GM18499 (cell line): ENCODE results near the gene HOXC5.

ENCODE experiments used
- ATAC-seq: cut with Tn5 transposase; IDR thresholded peaks from one replicate; pipeline ENCODE4 v1.9.1; 2021; ENCODE audit warnings: moderate number of reproducible peaks; ENCODE audit not compliant: insufficient read depth, unreplicated experiment

HOXC5 gene

DNA sequence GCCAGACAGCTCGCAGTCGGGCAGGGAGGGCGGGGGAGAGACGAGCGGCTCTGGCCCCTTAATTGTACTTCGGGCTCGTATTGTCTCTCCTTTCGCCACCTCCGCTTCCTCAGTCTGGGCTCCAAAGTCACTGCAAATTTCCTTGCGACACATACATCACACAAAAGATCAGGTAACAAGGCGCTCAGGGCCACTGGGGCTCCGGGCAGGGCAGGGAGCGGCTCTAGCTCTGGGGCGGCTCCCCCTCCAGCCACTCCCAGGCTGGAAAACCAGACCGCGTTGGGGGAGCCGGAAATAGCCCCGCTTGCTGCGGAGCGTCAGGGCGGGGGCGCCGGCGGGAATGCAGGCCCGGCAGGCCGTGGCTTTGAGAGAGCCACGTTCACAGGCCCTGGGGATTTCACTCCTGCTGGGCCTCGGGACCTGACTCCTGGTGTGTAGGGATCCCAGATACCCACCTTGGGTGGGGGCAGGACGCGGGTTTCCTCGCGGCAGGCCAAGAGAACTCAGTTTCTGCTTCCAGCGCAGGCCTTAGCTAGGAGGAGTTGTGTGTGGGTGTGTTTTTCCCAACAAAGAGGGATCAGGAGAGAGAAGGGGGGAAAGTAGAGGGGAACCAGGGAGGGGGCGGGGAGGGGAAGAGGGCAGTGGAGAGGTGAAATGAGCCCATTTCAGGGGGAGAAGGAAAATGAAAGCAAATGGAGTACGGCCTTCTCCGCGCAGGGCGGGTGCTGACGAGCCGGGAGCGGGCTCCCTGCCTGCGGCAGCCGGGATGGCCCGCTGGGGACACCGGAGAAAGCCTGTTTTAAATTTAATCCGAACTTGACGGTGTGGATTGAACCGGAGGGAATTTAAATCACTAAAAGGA is 37.2 kb upstream of the HOXC5 start:
- no peak for ATAC-seq

DNA sequence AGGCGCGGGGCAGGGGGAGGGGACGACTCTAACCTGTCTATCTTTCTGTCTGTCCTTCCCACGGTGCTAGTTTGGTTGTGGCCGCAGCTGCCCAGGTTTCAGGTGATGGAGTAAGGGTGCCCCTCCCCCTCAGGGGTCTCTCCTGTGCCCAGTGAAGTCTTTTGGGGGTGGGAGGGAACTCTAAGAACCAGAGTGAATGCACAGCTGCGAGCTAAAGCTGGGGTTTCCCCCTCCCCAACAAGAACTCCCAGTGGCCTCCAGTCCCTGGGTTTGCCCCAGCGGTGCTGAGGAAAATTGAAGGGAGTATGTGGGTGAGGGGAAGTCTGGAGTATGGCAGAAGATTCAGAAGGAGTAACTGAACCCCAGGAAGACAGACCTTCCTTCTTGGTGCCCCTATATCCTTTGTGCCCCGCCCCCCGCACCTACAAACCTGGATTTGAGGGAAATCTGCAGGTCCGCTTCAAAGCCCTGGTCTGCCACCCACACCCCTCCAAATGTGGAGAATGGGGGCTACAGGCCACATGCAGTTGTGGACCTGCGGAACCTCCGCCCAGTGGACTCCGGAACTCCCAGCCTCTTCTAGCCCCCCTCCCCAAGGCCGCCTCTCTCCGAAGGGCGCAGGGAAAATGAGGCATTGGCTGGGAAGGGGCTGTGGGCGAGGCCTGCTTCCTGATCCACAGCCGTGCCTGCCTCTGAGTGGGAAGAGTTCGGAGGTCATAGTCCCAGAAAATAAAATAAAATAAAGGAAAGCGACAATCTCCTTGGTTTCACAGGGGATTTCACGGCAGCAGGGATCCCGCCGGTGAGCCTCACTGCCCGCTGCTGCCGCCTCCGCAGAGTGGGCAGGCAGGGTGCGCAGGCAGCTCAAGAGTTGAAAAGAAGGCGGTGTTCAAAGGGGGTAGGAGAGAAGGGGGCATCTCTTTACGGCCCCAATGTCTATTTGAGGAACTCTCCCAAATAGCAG is 36.3 kb upstream of the HOXC5 start:
- no peak for ATAC-seq

DNA sequence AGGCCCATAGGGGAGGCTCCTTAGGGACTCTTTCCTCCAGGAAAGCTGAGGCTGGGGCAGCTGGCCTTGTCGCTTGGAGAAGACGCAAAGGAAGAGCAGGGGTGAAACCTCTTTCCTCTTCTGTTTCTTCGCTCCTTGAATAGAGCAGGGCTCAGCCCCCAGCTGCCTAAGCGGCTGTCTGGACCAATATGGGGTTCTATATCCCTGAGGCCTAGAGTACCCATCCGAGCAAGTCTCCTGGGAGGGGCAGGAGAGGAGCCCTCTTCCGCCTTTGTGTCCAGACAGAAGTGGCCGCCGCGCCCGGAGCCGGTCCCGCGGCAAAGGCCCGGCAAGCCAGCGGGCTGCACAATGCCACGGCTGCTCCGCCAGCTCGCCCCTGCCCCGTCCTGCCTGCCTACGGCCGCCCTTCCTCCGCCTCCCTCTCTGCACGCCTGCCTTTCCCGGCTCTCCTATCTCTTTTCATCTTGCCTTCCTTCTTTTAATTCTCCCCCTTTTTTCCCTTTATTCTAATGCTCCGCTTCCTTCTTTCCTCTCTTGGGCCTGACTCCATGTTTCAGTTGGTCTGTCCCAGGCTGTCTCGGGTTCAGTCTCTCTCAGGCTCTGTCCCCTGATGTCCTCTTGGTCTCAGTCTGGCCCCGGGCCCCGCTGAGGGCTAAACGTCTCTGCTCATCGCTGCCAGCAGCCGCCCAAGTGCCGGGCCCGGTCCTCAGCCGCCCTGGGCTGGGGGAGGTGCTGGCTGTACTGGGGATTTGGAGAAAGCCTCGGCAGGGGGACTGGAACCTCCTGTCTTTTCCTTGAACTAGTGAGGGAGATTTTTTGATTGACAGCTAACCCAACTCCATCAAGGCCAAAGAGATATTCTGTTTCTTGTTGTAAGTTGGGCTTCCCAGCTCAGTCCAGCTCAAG is 35.4 kb upstream of the HOXC5 start:
- no peak for ATAC-seq

DNA sequence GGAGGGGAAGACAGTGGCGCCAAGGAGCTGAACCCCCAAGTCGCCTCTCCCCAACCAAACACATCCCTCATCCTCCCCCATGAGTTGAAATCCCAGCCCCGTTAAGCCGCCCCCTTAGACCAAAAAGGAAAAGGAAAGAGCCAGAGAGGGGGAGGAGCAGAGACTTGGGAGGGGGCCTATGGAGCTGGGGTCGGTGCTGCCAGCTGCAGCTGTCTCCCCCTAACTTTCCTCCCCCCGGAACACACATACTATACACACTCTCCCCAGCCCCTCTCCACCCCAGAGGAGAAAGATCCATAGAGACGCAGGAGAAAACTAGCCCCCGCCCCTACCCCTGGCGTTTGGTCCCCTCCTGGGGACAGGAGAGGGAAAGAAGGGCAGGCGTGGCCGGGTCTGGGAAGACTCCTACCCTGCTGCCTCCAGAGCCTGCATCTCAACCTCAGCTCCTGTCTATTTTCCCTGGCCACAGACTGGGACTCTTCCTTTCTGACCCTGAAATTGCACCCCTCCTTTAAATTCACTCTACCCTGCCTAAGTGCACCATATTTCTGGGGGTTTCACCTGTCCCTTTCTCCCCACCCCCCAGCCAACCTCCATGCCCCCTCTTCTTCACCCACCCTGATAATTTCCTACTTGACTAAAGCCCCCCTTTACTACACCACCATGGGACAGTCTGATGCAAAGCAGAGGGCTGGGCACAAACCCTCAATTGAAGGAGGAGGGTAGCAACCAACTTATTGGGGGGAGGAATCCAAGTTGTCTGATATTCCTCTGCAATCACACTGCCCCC is 34.5 kb upstream of the HOXC5 start:
- no peak for ATAC-seq

DNA sequence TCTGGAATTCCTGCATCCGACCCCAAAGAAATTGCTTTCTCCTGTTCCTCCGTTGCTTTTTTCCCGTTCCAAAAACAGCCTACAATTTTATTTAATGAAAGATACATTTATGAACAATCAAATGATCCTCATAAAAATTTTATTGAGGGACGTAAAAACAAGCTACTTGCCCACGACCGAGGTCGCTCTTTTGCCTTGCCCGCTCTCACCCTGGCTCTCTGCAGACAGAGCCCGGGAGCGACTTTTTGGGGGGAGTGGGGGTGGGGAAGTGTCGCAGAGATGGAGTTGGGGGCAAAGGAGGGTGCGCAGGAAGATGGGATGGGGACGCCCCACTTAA is 34.0 kb upstream of the HOXC5 start:
- no peak for ATAC-seq

DNA sequence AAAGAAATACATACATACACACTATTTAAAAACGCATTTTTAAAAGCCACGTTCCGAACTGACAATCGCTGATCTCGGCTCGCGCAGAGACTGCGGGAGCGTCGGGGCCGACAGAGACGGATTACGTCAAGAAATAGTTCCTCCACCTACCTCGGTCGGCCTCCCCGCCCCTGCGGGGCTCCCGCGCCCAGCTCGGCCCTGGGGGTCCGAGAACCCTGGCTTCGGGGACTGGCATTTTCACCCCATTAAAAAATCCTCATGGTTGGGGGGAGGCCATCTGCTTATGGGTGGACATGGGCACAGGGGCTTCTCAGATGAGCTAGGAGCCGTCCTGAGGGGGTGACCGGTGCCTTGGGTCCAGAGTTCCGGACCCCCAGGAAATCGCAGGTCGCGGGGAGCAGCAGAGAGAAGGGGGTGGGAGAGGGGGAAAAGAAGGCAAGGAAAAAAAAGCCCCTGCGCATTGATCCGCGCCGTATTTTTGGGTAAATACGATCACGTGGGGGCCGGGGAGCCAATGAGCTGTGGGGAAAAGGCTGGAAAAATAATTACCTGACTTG is 33.2 kb upstream of the HOXC5 start:
- ATAC-seq = no peak

DNA sequence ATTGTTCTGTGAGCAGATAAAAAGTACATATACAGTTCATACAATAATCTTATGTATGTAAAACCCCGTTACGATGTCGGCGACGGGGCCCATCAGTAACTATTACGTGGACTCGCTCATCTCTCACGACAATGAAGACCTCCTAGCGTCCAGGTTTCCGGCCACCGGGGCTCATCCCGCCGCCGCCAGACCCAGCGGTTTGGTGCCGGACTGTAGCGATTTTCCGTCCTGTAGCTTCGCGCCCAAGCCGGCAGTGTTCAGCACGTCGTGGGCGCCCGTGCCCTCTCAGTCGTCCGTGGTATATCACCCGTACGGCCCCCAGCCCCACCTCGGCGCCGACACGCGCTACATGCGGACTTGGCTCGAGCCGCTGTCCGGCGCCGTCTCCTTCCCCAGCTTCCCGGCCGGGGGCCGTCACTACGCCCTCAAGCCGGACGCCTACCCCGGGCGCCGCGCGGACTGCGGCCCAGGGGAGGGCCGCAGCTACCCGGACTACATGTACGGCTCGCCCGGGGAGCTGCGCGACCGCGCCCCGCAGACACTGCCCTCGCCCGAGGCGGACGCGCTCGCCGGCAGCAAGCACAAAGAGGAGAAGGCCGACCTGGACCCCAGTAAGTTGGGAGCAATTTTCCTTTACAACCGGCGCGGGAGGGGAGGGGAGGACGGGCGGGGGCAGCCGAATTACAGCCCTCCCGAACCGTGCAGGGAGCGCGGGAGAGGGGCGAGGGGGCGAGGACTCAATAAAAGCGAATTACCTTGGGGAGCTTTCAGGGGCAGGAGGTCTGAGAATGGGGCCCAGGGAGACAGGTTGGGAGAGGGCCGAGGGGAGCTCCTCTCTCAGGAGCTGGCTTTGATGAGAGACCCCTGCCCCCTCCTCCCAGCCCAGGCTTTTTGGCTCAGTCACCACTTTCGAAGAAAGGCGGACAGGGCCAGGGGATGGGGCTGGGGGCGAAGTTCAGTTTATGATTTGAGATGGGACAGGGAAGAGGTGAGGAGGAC is 32.4 kb upstream of the HOXC5 start, which contains the start of gene HOXC9:
Gene HOXC9 (plus strand): TSS at position 46 of the 999 bp plus-strand sequence. CDS start 28 bp downstream, at position 74.
- ATAC-seq = no peak

DNA sequence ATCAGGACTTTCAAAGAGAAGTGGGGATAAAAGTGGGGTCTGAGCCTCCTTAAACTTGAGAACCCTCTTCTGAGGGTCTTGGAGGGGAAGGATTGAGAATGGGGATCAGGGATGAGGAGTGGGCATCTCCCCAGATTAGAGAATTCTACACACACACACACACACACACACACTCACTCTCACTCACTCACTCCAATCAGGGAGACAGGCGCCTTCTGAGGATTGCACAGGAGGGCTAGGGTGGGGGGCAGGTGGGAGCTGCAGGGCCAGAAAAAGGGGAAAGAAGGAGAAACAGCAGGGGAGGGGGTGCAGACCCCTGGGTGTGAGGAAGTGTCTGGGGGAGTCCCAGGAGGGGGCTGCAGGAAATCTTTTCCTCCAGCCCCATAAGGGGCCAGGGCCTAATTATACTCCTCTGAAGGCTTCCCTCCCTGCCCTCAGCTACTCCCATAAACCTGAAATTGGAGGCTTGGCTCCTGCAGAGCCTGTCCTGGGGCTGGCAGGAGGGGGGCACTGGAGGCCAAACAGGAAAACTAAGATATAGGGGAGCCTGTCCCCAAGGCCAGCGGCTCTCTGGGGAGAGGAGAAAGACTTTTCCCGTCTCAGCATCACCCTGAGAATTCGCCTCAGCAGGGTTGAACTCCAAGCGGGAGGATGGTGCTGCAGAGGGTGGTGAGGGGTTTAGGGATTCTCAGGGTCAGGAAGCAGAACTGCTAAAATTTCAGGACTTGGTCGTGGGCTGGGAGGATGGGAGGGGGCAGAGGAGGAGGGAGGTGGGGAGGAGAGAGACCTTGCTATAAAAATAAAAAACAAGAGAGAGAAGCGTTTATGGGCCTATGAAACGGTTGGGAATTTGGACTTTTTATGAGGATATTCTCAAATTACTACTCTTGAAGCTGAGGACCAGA is 31.3 kb upstream of the HOXC5 start:
- ATAC-seq = no peak

DNA sequence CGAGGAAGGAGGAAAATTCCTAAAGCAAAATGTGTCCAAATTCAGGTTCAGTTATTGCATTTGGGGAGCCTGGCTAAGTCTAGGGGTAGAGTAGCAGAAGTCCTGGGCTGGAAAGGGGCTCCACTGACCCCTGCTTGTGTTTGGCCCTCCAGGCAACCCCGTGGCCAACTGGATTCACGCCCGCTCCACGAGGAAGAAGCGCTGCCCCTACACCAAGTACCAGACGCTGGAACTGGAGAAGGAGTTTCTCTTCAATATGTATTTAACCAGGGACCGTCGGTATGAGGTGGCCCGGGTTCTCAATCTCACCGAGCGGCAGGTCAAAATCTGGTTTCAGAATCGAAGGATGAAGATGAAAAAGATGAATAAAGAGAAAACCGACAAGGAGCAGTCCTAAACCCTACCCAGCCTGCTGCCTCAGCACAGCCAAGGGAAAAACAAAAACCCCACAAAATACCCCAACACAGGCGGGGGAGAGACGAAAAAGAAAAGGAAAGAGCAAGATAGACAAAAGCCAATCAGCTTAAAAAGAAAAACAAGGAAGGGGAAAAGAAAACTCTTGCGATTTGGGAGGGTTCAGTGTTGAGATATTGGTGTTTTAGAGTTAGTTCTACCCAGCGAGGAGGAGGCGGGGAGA is 30.5 kb upstream of the HOXC5 start:
- no peak for ATAC-seq

DNA sequence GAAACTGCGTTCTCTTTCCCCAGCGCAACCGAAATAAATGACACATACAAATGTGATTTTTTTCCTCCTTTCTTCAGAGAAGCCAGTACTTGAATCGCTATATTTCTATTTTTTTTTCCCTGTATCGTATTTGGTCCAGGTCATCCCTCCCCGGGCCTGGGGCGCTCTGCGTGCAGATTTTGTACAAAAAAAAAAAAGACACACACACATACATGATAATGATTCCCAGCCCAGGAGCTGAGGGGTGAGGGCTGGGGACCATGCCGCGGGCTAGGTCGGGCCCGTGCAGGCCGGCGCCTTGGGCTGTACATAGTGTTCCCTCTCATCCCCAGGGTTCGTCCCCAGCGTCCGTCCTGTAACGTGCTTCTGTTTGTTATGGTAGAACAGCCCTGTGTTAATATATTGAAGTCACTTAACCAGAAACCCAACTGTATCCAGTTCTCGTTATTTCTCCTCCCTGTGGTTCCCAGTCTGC is 29.9 kb upstream of the HOXC5 start:
- no peak for ATAC-seq

DNA sequence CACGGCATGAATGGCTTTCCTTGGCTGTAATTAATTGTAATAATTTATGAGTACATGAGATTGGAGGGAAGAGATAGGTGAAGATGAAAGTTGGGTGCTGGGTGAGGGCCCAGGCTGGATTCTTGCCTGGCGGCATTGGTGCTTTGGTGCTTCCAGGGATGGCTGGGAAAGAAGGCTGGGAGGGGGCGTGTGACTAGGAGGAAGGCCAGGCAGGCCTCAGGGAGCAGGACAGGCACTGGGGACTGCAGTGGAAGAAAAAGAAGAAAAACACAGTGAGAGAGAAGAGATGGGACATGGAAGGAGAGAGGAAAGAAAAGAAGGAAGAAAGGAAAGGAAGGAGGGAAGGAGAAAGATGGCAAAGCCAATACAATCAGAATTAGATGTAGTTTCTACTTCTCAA is 29.2 kb upstream of the HOXC5 start:
- no peak for ATAC-seq

DNA sequence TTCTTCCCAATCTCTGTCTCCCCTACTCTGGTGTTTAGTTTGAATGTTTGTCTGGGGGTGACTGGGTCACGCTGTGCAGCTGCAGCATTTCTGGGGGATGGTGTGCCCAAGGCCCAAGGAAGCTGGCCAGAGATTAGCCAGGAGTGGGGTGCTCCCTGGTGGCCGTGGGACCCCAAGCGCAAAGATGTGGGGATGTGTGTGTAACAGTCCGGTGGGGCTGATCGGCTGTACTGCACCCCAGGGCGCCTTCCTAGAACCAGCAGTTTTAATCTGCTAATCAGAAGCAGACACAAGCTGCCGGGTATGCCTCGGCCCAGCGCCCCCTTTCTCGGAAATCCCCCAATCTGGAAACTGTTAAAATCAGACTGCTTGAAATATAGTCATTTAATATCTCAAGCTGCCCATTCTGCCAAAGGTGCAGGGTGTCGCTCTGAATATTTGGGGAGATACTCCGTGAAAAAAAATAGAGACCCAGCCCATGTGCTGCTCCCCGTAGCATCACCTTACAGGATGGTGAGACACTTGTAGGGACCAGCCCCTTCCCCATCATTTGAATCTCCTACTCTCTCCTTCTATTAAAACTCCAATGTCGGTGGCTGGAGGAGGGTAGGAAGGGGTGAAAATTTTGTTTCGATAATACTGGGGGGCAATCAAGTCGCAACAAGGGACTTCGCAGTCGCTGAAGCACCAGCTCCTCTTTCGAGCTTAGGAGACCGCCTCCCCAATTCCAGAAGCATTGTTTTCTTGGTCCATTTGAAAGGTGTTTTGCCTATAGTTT is 28.6 kb upstream of the HOXC5 start:
- ATAC-seq = no peak

DNA sequence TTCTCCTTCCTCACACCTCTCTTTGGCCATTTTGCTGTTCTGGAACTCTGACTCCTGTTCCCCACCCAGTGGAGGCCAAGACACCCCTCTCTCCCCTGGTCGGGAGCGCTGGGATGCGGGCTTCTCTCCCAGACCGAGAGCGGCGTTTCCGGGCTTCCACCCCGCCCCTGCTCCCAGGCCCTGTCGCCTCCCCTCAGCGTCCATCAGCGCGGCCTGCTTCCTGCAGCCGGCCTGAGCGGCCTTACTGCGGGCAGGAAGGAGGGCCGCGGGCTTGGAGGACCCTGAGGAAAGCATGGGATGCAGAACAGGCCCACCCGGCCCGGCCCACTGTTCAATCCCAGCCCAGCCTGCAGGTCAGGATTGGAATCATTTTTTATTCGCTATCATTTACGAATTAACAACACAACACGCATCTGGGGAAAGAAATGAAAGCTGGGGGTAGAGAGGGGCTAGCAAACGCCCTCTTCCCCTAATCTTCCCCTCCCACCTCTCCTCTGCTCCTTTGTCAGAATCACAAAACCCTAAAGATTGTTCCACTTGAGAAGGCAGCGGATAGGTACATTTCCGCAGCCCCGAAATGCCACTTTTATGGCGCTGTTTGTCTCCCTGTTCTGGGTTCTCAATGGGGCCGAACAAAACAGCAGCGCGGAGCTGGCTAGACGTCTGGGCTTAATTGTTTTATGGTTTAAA is 27.9 kb upstream of the HOXC5 start:
- ATAC-seq = no peak

DNA sequence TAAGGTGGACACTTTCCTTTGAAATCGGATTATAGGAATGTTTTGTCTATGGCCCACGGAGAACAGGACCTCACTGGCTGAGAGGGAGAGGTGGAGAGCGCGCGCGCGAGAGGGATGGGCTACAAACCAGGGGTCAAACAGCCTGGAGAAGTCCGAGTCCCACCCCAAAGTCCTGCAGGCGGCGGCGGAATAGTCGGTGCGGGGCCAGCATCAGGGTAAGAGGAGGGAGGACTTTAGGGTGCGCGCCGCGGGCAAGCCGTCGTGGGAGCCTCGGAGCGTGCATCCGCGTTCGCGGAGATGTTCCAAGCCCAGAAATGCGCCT is 27.4 kb upstream of the HOXC5 start:
- ATAC-seq = no peak

DNA sequence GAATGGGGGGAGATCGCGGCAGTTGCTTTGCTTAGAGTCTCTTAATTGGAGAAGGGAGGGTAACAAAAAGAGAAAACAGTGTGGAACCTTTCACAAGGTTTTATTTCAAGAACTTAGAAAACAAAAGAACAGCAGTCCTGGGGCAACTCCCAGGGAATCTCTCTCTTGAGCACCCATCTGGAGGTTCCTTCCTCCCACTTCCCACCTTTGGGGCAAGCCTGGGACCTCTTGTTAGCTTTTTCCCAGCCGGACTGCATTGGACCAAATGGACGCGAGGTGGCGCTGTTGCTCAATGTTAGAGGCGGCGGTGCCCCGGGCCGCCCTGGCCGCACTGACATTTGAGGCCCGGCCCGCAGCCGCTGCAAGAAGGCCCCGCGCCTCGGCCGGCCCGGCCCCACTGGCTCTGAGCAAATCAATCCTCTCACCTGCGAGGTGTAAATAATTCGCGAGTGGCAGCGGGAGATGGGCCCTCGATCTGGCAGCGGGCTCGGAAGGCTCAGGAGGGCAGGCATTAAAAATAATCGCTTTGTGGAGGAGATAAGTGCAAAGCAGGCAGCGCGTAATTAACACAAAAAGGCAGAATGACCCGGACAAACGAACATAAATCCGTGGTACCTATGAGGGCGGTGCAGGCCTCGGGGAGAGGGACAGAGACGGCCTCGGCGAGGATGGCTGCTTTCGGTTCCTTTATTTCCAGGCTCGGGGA is 26.8 kb upstream of the HOXC5 start:
- no peak for ATAC-seq
